HEK293 (cell line): ENCODE results near the gene SIK3.

Experiments
- PRDM10 ChIP-seq: fragments of 450-650 bp; formaldehyde crosslinking; IDR thresholded peaks from 2 replicates; pipeline ENCODE4 v1.5.1; 2016; ENCODE audit warnings: missing biosample characterization, missing genetic modification characterization
- YY1 ChIP-seq: fragments of 450-650 bp; formaldehyde crosslinking; IDR thresholded peaks from 2 replicates; pipeline ENCODE4 v1.5.1; 2018; ENCODE audit warnings: missing biosample characterization, missing genetic modification characterization
- ZBTB1 ChIP-seq: fragments of 450-650 bp; formaldehyde crosslinking; IDR thresholded peaks from 2 replicates; pipeline ENCODE4 v1.5.1; 2016; ENCODE audit warnings: missing biosample characterization, missing genetic modification characterization
- TF ChIP-seq, protein P1 (sequence below): fragments of 450-650 bp; formaldehyde crosslinking; IDR thresholded peaks from 2 replicates; pipeline ENCODE4 v1.5.1; 2016; ENCODE audit warnings: missing biosample characterization, missing genetic modification characterization

DNA sequence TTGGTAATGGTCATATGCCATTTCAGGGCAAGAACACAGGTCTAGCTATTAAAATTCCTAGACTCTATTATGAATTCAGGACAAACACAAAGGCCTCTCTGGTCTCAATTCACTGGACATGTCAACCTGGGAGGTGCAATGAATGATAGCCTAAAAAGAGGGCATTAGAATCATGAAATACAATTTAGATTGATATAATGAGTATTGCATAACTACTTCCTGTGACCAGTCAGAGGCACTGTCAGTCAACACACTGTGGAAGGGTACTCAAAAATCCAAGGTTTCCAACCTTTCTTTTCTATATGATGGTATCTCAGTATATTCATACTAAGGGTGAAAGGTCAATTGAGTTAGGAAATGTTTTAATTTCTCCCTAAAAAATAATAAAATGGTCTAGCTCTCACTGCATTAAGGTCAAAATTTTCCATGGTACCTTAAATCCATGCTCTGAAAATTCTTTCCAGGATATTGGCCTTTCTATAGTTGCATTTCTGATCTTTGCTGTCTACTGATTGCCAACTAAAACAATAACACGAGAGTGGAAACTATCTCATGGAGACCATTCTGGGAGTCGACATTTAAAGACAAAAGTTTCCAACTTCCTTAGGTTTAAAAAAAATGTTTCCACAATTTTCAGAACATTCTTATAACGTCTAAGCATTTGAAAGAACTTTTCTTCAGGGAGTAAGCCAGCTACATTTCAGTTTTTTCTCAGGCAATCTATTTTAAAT, 179.1 kb downstream of the SIK3 start:
- TF ChIP-seq, protein P1, sequence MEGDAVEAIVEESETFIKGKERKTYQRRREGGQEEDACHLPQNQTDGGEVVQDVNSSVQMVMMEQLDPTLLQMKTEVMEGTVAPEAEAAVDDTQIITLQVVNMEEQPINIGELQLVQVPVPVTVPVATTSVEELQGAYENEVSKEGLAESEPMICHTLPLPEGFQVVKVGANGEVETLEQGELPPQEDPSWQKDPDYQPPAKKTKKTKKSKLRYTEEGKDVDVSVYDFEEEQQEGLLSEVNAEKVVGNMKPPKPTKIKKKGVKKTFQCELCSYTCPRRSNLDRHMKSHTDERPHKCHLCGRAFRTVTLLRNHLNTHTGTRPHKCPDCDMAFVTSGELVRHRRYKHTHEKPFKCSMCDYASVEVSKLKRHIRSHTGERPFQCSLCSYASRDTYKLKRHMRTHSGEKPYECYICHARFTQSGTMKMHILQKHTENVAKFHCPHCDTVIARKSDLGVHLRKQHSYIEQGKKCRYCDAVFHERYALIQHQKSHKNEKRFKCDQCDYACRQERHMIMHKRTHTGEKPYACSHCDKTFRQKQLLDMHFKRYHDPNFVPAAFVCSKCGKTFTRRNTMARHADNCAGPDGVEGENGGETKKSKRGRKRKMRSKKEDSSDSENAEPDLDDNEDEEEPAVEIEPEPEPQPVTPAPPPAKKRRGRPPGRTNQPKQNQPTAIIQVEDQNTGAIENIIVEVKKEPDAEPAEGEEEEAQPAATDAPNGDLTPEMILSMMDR, result no peak
- TF ChIP-seq PRDM10, result no peak
- TF ChIP-seq ZBTB1 (tag by site-specific recombination), result no peak
- no peak for TF ChIP-seq YY1 (tag by site-specific recombination)
